HCT116 (cell line): ENCODE results near the gene GABBR2.

Experiments
- EZH2 ChIP-seq: fragments of 200-600 bp; sonication (generic); IDR thresholded peaks from 2 replicates; pipeline ENCODE4 v1.6.1; 2017; ENCODE audit warnings: antibody characterized with exemption, mixed run types
- EZH2phosphoT487 ChIP-seq: fragments of 200-600 bp; IDR thresholded peaks from 2 replicates; pipeline ENCODE4 v1.6.1; 2018; ENCODE audit warnings: antibody characterized with exemption, borderline replicate concordance
- JUND ChIP-seq: IDR thresholded peaks from 2 replicates; pipeline ENCODE4 v1.6.1; 2012
- POLR2A ChIP-seq: IDR thresholded peaks from 2 replicates; pipeline ENCODE4 v1.7.0; 2011; ENCODE audit warnings: borderline replicate concordance; ENCODE audit not compliant: insufficient read depth, insufficient read length; ENCODE audit errors: extremely low read depth
- RAD21 ChIP-seq: IDR thresholded peaks from 2 replicates; pipeline ENCODE4 v1.6.1; 2012; ENCODE audit warnings: low read depth, mild to moderate bottlenecking
- YY1 ChIP-seq: IDR thresholded peaks from 2 replicates; pipeline ENCODE4 v1.6.1; 2011; ENCODE audit warnings: low read length, low read depth, moderate library complexity, mild to moderate bottlenecking; ENCODE audit not compliant: insufficient replicate concordance; ENCODE audit errors: extremely low read depth
- ZNF274 ChIP-seq: fragments of 200-500 bp; sonication (Bioruptor generic); IDR thresholded peaks from 2 replicates; pipeline ENCODE4 v1.6.1; 2014; ENCODE audit warnings: mild to moderate bottlenecking, low read depth, low read length, inconsistent platforms
- TF ChIP-seq, protein P1 (sequence below): IDR thresholded peaks from 2 replicates; pipeline ENCODE4 v1.6.1; 2012; ENCODE audit warnings: low read depth
- TF ChIP-seq, protein P2 (sequence below), 3 experiments: fragments of 200-600 bp in 1 of 3; sonication (generic) in 1 of 3; IDR thresholded peaks in 2 of 3; conservative IDR thresholded peaks in 1 of 3; 2 replicates each; pipeline ENCODE4 v1.5.1; 2012 to 2017; ENCODE audit warnings: low read depth in 2 of 3, low read length in 2 of 3, antibody characterized with exemption in 1 of 3, borderline replicate concordance in 1 of 3, control low read depth in 1 of 3, mild to moderate bottlenecking in 1 of 3, mixed read lengths in 1 of 3, mixed run types in 1 of 3, moderate library complexity in 1 of 3; ENCODE audit not compliant: insufficient read depth in 1 of 3

DNA sequence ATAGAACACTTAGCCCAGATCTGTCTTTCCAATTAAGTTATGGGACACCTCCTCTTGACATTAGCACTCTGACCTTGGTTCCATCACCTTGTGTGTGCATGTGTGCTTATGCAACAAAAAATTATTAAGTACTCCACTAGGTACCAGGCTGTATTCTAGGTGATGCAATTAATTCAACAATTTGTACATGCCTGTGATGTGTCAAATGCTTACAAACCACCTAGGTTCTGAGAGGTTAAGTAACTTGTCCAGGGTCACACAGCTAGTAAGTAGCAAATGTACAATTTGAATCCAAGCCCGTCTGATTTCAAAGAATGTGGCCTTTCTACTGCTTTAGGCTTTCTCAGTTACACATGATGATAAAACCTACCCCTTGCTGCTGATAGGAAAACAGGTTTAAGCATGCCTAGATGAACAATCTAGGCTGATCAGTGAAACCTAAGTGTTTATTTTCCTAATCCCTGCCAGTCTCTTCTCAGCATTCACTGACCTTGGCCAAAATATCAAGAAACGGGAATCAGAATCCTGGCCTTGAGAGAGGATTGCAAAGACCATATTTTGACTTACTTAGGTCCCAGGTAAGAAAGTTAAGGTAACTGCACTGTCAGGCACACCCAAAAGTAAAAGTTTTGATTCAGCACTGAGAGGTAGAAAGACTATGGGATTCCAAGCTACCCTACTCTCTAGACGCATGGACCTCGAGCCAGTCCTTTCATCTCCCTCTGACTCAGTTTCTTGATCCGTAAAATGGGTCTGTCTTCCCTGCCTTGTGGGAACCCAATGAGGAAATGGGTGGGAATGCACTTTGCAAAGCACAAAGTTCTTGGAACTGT is 454.3 kb downstream of the GABBR2 start:
- TF ChIP-seq, protein P1, sequence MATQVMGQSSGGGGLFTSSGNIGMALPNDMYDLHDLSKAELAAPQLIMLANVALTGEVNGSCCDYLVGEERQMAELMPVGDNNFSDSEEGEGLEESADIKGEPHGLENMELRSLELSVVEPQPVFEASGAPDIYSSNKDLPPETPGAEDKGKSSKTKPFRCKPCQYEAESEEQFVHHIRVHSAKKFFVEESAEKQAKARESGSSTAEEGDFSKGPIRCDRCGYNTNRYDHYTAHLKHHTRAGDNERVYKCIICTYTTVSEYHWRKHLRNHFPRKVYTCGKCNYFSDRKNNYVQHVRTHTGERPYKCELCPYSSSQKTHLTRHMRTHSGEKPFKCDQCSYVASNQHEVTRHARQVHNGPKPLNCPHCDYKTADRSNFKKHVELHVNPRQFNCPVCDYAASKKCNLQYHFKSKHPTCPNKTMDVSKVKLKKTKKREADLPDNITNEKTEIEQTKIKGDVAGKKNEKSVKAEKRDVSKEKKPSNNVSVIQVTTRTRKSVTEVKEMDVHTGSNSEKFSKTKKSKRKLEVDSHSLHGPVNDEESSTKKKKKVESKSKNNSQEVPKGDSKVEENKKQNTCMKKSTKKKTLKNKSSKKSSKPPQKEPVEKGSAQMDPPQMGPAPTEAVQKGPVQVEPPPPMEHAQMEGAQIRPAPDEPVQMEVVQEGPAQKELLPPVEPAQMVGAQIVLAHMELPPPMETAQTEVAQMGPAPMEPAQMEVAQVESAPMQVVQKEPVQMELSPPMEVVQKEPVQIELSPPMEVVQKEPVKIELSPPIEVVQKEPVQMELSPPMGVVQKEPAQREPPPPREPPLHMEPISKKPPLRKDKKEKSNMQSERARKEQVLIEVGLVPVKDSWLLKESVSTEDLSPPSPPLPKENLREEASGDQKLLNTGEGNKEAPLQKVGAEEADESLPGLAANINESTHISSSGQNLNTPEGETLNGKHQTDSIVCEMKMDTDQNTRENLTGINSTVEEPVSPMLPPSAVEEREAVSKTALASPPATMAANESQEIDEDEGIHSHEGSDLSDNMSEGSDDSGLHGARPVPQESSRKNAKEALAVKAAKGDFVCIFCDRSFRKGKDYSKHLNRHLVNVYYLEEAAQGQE = no peak
- TF ChIP-seq, protein P2, sequence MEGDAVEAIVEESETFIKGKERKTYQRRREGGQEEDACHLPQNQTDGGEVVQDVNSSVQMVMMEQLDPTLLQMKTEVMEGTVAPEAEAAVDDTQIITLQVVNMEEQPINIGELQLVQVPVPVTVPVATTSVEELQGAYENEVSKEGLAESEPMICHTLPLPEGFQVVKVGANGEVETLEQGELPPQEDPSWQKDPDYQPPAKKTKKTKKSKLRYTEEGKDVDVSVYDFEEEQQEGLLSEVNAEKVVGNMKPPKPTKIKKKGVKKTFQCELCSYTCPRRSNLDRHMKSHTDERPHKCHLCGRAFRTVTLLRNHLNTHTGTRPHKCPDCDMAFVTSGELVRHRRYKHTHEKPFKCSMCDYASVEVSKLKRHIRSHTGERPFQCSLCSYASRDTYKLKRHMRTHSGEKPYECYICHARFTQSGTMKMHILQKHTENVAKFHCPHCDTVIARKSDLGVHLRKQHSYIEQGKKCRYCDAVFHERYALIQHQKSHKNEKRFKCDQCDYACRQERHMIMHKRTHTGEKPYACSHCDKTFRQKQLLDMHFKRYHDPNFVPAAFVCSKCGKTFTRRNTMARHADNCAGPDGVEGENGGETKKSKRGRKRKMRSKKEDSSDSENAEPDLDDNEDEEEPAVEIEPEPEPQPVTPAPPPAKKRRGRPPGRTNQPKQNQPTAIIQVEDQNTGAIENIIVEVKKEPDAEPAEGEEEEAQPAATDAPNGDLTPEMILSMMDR (IDR thresholded peaks at IDR 0.05 in 2 of 3, conservative IDR thresholded peaks at IDR 0.05 in 1 of 3; ENCODE audit: borderline replicate concordance in 1 of 3, insufficient read depth in 1 of 3, low read depth in 2 of 3, low read length in 2 of 3) = no peak
- TF ChIP-seq YY1 (no peak), RAD21 (no peak), POLR2A (no peak), EZH2 (no peak), ZNF274 (no peak), JUND (no peak), EZH2phosphoT487 (no peak)
